Upper lobe of left lung (tissue), 6 donors: ENCODE results near the gene MS4A6A. TPM values are rescaled to one million over a fixed set of nuclear protein-coding genes. Genes with fewer than 3 reads are reported as not detected.

Experiments used
- ATAC-seq, 2 donors: fragments of 200-7000 bp; cut with Tn5 transposase; one replicate each; pipeline ENCODE4 v1.9.1; 2022; ENCODE audit warnings: mild to moderate bottlenecking in 2 of 2, moderate library complexity in 2 of 2; ENCODE audit not compliant: low FRiP score in 2 of 2
- DNase-seq, 2 donors: peaks; one replicate each; pipeline ENCODE4 v3.0.0-alpha.2; 2019 to 2020
- H3K27ac ChIP-seq, 4 donors: fragments of 200-600 bp; sonication (generic); one replicate each; pipeline ENCODE4 v1.5.1; 2016 to 2019
- H3K27me3 ChIP-seq, 4 donors: fragments of 200-600 bp; sonication (generic); one replicate each; pipeline ENCODE4 v1.5.1; 2017 to 2019
- H3K36me3 ChIP-seq, 4 donors: fragments of 200-600 bp; sonication (generic); one replicate each; pipeline ENCODE4 v1.5.1; 2016 to 2019
- H3K4me1 ChIP-seq, 4 donors: fragments of 200-600 bp; sonication (generic); one replicate each; pipeline ENCODE4 v1.5.1; 2018 to 2019
- H3K4me3 ChIP-seq, 4 donors: fragments of 200-600 bp; sonication (generic); one replicate each; pipeline ENCODE4 v1.5.1; 2017 to 2019; ENCODE audit warnings: mild to moderate bottlenecking in 2 of 4, moderate library complexity in 1 of 4
- H3K9me3 ChIP-seq, 4 donors: fragments of 200-600 bp; sonication (generic); one replicate each; pipeline ENCODE4 v1.5.1; 2018 to 2019
- CTCF ChIP-seq, 6 experiments: fragments of 450-650 bp in 4 of 6; fragments of 200-600 bp in 2 of 6; sonication (generic) in 2 of 6; IDR thresholded peaks; one replicate each; pipeline ENCODE4 v1.5.1; 2016 to 2019; ENCODE audit warnings: antibody characterized with exemption in 6 of 6
- EP300 ChIP-seq, 4 donors: sonication (generic); formaldehyde crosslinking; IDR thresholded peaks; one replicate each; pipeline ENCODE4 v1.5.1; 2017; ENCODE audit warnings: antibody characterized with exemption in 4 of 4, control low read depth in 2 of 4
- POLR2A ChIP-seq, 4 donors: fragments of 450-650 bp; IDR thresholded peaks; one replicate each; pipeline ENCODE4 v1.5.1; 2016 to 2017; ENCODE audit warnings: antibody characterized with exemption in 4 of 4, mild to moderate bottlenecking in 2 of 4
- POLR2AphosphoS5 ChIP-seq, 2 donors: sonication (generic); formaldehyde crosslinking; IDR thresholded peaks; one replicate each; pipeline ENCODE4 v1.5.1; 2017; ENCODE audit warnings: antibody characterized with exemption in 2 of 2
- WGBS, 2 donors: methylation state at CpG; one replicate each; pipeline ENCODE4 v1.1.5; 2017 to 2018; 5-methylcytosine and 5-hydroxymethylcytosine counted together
- total RNA-seq, 6 donors: library from RNA; depleted of rRNA in 4 of 6; stranded (reverse); fragments of >200 nt in 4 of 6; gene quantifications; one replicate each; pipeline versions ENCODE4 v1.1.0 to v1.2.1, GENCODE V29; 2016 to 2021
- donor health status: DM: no; HTN: no; CAD: no; lungs with moderate emphysema.
- donor health status: DM: no; HTN: yes; CAD: no; lungs with severe emphysema.

Gene MS4A6A
- total RNA-seq, 6 donors from 2014 or later = 21.4 to 156 (median 97.0) TPM

- H3K4me1 ChIP-seq = no peaks in the 10 kb centered on the region
- WGBS, 2 donors = 51 to 82% methylated on average over 1 to 2 of the region's 2 CpGs
- no peaks in the 10 kb centered on the region for H3K36me3 ChIP-seq
- no peaks in the 10 kb centered on the region for H3K9me3 ChIP-seq
- TF ChIP-seq POLR2A (IDR thresholded peaks at IDR 0.05) = no peak
- no peak for TF ChIP-seq EP300 (IDR thresholded peaks at IDR 0.05)
- no peak for TF ChIP-seq CTCF (IDR thresholded peaks at IDR 0.05)
- no peak for TF ChIP-seq POLR2AphosphoS5 (IDR thresholded peaks at IDR 0.05)
- ATAC-seq = peak in 1 of 2 donors; percentile 69
- peak overlapping the region in 1 of 4 donors; percentile 3 for H3K4me3 ChIP-seq
- peak in 1 of 2 donors; percentile 43 for DNase-seq
- no peaks in the 10 kb centered on the region for H3K27me3 ChIP-seq
- H3K27ac ChIP-seq = peak overlapping the region; percentile 5 to 73 (median 64)
These were observed 815 bp upstream of the MS4A6A start for GRCh38 chr11:60183591-60184205.

GRCh38 chr11:60175860-60176275, 7.0 kb downstream of the MS4A6A start:
- H3K27ac ChIP-seq = no peak overlapping the region
- H3K27me3 ChIP-seq = no peaks in the 10 kb centered on the region
- no peak overlapping the region for H3K4me3 ChIP-seq
- ATAC-seq (no peak), DNase-seq (no peak)
- H3K36me3 ChIP-seq = no peaks in the 10 kb centered on the region
- no peak for TF ChIP-seq EP300 (IDR thresholded peaks at IDR 0.05)
- TF ChIP-seq CTCF (IDR thresholded peaks at IDR 0.05) = no peak
- no peak for TF ChIP-seq POLR2A (IDR thresholded peaks at IDR 0.05)
- TF ChIP-seq POLR2AphosphoS5 (IDR thresholded peaks at IDR 0.05) = no peak
- no peaks in the 10 kb centered on the region for H3K9me3 ChIP-seq
- WGBS, 2 donors = 78 to 85% methylated on average over 5 of the region's 5 CpGs
- no peaks in the 10 kb centered on the region for H3K4me1 ChIP-seq

- Histone ChIP-seq H3K36me3 (no peaks in the 10 kb centered on the region), H3K27me3 (no peaks in the 10 kb centered on the region), H3K4me1 (no peaks in the 10 kb centered on the region), H3K27ac (no peak overlapping the region), H3K4me3 (no peak overlapping the region), H3K9me3 (no peaks in the 10 kb centered on the region)
- DNase-seq (no peak), ATAC-seq (no peak)
- TF ChIP-seq POLR2AphosphoS5 (IDR thresholded peaks at IDR 0.05) (no peak), CTCF (IDR thresholded peaks at IDR 0.05) (no peak), POLR2A (IDR thresholded peaks at IDR 0.05) (no peak)
These were observed 10.9 kb downstream of the MS4A6A start for GRCh38 chr11:60172011-60172410.

- H3K27ac ChIP-seq = no peak overlapping the region
- TF ChIP-seq POLR2AphosphoS5 (IDR thresholded peaks at IDR 0.05) = no peak
- no peak for TF ChIP-seq POLR2A (IDR thresholded peaks at IDR 0.05)
- TF ChIP-seq EP300 (IDR thresholded peaks at IDR 0.05) = no peak
- TF ChIP-seq CTCF (IDR thresholded peaks at IDR 0.05) = no peak
- no peaks in the 10 kb centered on the region for H3K4me1 ChIP-seq
- H3K27me3 ChIP-seq = no peaks in the 10 kb centered on the region
- no peaks in the 10 kb centered on the region for H3K36me3 ChIP-seq
- no peaks in the 10 kb centered on the region for H3K9me3 ChIP-seq
- ATAC-seq (peak in 1 of 2 donors; percentile 28), DNase-seq (no peak)
- WGBS, 2 donors = 91 to 100% methylated on average over 1 of the region's 1 CpG
- no peak overlapping the region for H3K4me3 ChIP-seq
These were observed 12.3 kb downstream of the MS4A6A start for GRCh38 chr11:60170566-60170965.

GRCh38 chr11:60169264-60169915, 13.5 kb downstream of the MS4A6A start:
- TF ChIP-seq POLR2AphosphoS5 (IDR thresholded peaks at IDR 0.05) = no peak
- no peak for TF ChIP-seq POLR2A (IDR thresholded peaks at IDR 0.05)
- no peak for TF ChIP-seq EP300 (IDR thresholded peaks at IDR 0.05)
- peak in 5 of 6 experiments; percentile 21 to 49 (median 29) for TF ChIP-seq CTCF (IDR thresholded peaks at IDR 0.05)
- Histone ChIP-seq H3K4me3 (no peak overlapping the region), H3K9me3 (no peaks in the 10 kb centered on the region), H3K36me3 (no peaks in the 10 kb centered on the region), H3K27ac (no peak overlapping the region), H3K4me1 (no peaks in the 10 kb centered on the region), H3K27me3 (no peaks in the 10 kb centered on the region)
- WGBS, 2 donors = 64 to 81% methylated on average over 6 of the region's 6 CpGs
- DNase-seq (no peak), ATAC-seq (peak; percentile 32 to 61)
